ENCODE data around the gene ATP11A.

Gene ATP11A

GRCh38 chr13:112764028-112764427 lies 74.2 kb downstream of the ATP11A start:
- no peak for DNase-seq

- DNase-seq: no peak
These were observed 75.2 kb downstream of the ATP11A start for GRCh38 chr13:112764864-112765561.

GRCh38 chr13:112765731-112766130 lies 75.9 kb downstream of the ATP11A start:
- no peak for DNase-seq

GRCh38 chr13:112766336-112766735 lies 76.5 kb downstream of the ATP11A start:
- DNase-seq: no peak

- DNase-seq: no peak
These were observed 78.0 kb downstream of the ATP11A start for GRCh38 chr13:112767506-112768471.

DNA sequence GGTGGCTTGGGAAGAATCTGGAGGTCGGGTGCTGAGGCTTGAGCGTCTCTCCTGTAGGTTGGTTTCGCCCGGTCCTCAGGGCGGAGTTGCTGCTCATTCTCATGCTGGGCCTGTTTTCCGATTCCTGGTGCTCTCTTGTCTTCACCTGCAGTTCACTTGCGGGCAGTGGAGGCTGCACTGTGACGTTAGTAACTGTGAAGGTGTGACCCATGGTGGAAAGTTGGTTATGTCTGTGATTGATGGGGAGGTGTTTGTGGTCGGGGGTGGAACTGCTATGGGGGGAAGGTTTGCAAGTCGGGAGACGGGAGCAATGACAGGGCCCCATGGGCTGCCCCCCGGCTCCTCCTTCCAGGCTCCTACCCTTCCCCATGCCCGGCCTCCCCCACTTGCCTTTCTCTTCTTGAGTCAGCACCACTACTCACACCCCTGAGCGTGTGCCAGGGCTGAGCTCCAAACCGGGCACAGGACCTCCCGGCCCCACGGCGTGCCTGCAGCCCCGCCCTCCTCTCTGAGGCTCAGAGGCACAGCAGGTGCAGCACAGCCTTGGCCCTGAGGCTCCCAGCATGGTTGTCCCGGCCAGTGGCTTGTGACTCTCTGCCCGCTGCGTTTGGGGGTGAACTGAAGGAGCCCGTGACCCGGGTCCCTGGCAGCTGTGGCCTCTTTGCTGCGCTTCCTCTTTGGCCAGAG lies 79.1 kb downstream of the ATP11A start:
- no peak for DNase-seq

GRCh38 chr13:112769615-112770014 lies 79.8 kb downstream of the ATP11A start:
- DNase-seq: no peak

GRCh38 chr13:112770504-112770903 lies 80.7 kb downstream of the ATP11A start:
- no peak for DNase-seq

GRCh38 chr13:112771139-112771876 lies 81.5 kb downstream of the ATP11A start:
- no peak for DNase-seq

DNA sequence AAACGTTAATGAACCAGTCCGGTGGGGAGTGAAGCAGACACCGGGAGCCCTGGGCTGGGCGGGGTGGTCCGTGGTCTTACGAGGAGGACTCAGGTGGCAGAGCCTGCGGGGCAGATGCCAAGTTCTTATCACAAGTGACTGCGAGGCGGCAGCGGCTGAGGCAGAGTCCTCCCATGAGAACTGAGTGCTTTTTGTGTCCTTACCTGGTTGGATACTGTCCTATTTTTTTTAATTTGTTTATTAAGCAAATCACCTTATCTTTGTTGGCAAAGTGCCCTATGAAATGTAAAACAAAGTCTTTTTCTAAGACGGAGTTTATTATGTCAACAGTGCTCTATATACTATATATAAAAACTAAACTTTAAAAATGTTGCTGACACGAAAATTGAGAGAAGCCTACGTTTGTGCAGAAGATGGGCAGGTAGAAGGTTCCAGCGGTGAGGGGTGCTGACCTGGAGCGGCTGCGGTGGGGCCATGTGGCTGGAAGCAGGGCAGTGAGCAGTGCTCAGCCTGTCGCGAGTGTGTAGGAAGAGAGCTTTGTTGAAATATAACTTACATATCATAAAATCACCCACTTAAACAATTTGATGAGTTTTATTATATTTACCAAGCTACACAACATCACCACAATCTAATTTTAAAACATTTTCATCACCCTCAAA lies 82.2 kb downstream of the ATP11A start:
- no peak for DNase-seq

DNA sequence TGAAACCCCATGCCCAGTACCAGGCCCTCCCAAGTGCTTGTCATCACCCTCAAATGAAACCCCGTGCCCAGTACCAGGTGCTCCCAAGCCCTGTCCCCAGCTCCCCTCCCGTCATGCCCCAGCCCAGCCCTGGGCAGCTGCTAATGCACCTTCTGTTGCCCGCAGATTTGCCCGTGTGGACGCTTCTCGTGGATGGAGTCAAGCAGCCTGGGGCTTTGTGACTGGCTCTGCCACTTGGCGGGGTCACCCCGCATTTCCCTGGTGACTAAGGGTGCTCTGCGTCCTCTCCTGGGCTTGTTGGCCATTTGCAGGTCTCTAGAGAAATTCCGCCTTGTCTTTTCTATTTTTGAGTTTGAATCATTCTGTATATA lies 82.7 kb downstream of the ATP11A start:
- no peak for DNase-seq

DNA sequence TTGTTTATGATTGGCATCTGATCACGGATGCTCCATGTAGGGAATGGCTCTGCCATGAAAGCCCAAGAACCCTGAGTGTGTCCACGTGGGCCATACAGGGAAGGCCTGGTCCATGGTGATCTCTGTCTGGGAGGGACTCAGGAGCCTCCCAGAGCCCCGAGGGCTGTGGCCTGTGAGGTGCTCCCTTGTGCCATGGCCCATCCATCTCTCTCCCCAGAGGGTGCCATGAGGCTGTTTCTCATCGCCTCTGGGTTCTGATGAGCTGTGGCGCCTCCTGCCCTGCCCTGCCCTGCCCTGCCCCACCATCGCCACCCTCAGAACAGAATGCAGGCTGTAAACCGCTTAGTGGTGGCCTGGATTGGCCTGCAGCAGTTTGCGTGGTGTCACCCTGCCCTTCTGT lies 83.1 kb downstream of the ATP11A start:
- DNase-seq: no peak

DNA sequence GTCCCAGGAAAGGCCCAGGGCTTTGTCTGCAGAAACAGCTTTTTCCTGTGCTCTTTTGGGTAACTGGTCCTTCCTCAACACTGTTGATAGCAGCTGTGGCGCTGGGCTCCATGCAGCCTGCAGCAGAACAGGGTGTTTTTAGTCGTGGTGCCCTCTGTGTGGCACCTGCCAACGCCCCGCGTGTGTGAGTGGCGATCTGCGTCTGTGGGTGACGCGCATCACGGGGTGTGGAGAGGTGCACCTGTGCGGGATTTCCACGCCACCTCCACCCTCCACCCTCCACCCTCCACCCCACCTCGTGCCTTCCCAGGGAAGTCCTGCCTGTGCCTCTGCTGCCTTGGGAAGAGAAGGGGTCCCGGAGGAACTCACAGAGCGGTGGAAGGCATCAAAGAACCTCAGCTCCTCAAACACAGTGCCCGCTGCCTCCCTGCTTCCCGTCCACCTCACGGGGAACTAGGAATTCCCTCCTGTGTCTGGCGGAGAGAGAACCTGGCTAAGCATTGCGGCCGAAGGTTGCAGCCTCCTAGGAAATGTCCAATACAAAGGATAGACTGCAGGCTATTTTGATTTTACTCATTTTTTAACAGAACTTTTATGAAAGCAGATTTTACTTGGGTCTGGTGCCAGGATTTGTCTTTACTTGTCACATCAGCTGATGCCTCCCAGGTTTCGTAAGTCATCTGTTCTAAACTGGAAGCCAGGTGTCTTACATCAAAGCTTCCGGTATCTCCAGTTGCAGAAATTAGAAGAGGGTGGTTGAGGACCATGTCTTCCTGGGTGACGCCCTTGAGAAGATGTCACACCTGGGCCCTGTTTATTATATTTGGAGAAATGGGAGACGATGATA lies 84.0 kb downstream of the ATP11A start:
- no peak for DNase-seq

- DNase-seq: no peak
These were observed 84.6 kb downstream of the ATP11A start for GRCh38 chr13:112774448-112774792.

- DNase-seq: no peak
These were observed 85.2 kb downstream of the ATP11A start for GRCh38 chr13:112774829-112775565.

- no peak for DNase-seq
These were observed 86.0 kb downstream of the ATP11A start for GRCh38 chr13:112775791-112776279.

DNA sequence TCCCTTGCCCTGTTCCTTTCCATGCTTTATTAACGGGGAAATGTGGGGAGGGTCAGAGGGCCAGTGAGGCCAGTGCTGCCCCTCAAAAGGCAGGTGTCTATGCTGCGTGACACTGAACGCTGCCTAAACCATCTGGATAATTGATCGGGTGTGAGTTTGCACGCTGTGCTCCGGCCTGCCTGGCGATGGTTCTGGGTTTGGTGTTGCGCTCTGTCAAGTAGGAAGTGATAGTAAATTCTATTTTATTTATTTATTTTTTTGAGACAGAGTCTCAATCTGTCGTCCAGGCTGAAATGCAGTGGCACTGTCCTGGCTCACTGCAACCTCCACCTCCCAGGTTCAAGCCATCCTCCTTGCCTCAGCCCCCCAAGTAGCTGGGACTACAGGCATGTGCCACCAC lies 86.5 kb downstream of the ATP11A start:
- DNase-seq: no peak

DNA sequence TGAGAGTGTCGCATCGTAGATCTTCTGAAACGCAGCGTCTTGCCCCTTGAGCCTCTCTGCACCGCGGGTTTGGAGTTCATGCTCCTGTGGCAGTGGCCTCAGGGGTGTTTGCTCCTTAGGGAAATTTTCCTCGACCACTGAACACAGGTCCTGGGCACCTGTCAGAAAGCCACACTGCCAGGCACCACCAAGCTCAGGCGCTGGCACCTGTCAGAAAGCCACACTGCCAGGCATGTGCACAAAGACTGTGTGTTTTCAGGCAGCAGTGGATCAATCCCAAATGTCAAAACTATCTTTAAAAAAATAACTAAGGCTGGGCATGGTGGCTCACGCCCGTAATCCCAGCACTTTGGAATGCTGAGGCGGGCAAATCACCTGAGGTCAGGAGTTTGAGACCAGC lies 87.1 kb downstream of the ATP11A start:
- no peak for DNase-seq

- DNase-seq: no peak
These were observed 88.0 kb downstream of the ATP11A start for GRCh38 chr13:112777637-112778406.
